ENCODE measurements around the gene ASB13.

- TF ChIP-seq HDGF (IDR thresholded peaks at IDR 0.05; ENCODE audit: borderline replicate concordance): no peak
- no peak for TF ChIP-seq SP1 (IDR thresholded peaks at IDR 0.05)
- no peak for TF ChIP-seq NFRKB (IDR thresholded peaks at IDR 0.05)
- TF ChIP-seq FOXA1 (IDR thresholded peaks at IDR 0.05): no peak
- TF ChIP-seq ARNT (IDR thresholded peaks at IDR 0.05): no peak
- no peak for TF ChIP-seq BHLHE40 (IDR thresholded peaks at IDR 0.05; ENCODE audit: borderline replicate concordance)
- no peak for TF ChIP-seq TARDBP (IDR thresholded peaks at IDR 0.05)
- TF ChIP-seq SUZ12 (IDR thresholded peaks at IDR 0.05): no peak
- TF ChIP-seq CTBP1 (IDR thresholded peaks at IDR 0.05; ENCODE audit: borderline replicate concordance): no peak
- TF ChIP-seq PKNOX1 (IDR thresholded peaks at IDR 0.05): no peak
- TF ChIP-seq FOXK2 (IDR thresholded peaks at IDR 0.05): no peak
- no peak for TF ChIP-seq FOXM1 (IDR thresholded peaks at IDR 0.05; ENCODE audit: borderline replicate concordance)
- TF ChIP-seq ZNF384 (IDR thresholded peaks at IDR 0.05): no peak
- TF ChIP-seq ELF4 (IDR thresholded peaks at IDR 0.05): no peak
Observed at GRCh38 chr10:5590816-5591215, 75.6 kb downstream of the ASB13 start.
